Epithelial cell of esophagus (primary cell): Measurements from ENCODE around the gene CALHM6.
A peak's percentile ranks its signal among the peaks of the same experiment; 100 is the strongest.

Source experiments
- DNase-seq: peaks from one replicate; pipeline ENCODE4 v3.0.0; 2010; ENCODE audit warnings: low read depth
- H3K4me3 ChIP-seq: 2 replicates; pipeline ENCODE4 v1.5.1; 2011; ENCODE audit warnings: mild to moderate bottlenecking, low read length, control low read depth
- TF ChIP-seq, protein P1 (sequence below): IDR thresholded peaks from 2 replicates; pipeline ENCODE4 v1.5.1; 2011; ENCODE audit warnings: low read depth, mild to moderate bottlenecking, low read length, control low read depth, inconsistent platforms; ENCODE audit not compliant: insufficient read depth; ENCODE audit errors: missing control alignments

The CALHM6 gene

DNA sequence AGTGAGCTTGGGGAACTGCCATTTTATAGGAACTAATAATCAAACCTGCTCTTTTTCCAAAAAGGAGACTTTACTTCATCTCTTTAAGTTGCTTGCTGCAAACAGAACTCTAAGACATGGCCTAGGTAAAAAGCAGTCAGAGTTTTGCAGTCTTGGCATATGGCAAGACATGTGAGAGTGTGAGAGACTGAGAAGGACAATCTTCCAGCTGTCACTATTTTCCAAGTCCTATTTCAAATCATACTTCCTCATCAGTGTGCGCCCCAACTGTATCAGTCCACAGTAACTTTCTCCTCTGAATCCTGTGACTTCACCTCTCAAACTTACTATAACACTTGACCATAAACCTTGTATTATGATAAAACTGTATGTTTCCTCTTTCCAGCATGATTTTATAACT is 10.4 kb downstream of the CALHM6 start:
- TF ChIP-seq, protein P1, sequence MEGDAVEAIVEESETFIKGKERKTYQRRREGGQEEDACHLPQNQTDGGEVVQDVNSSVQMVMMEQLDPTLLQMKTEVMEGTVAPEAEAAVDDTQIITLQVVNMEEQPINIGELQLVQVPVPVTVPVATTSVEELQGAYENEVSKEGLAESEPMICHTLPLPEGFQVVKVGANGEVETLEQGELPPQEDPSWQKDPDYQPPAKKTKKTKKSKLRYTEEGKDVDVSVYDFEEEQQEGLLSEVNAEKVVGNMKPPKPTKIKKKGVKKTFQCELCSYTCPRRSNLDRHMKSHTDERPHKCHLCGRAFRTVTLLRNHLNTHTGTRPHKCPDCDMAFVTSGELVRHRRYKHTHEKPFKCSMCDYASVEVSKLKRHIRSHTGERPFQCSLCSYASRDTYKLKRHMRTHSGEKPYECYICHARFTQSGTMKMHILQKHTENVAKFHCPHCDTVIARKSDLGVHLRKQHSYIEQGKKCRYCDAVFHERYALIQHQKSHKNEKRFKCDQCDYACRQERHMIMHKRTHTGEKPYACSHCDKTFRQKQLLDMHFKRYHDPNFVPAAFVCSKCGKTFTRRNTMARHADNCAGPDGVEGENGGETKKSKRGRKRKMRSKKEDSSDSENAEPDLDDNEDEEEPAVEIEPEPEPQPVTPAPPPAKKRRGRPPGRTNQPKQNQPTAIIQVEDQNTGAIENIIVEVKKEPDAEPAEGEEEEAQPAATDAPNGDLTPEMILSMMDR: no peak
- no peak overlapping the region for H3K4me3 ChIP-seq
- no peak for DNase-seq

DNA sequence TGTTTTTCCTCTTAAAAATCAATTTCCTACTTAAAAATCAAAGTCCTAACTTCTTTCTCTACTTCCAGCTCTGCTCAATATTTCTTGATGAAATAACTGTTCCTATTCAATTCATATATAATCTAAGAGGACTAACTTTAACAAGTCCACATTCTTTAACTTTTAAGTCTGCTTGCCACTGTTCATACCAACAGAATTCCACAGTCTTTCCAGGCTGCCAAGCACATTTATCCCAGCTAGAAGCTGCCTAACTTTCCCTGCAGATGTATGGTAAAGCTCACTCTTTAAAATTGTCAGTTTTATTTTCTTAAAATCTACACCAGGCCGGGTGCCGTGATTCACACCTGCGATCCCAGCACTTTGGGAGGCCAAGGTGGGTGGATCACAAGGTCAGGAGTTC is 11.5 kb downstream of the CALHM6 start:
- no peak for DNase-seq
- TF ChIP-seq, protein P1: no peak
- H3K4me3 ChIP-seq: no peak overlapping the region

DNA sequence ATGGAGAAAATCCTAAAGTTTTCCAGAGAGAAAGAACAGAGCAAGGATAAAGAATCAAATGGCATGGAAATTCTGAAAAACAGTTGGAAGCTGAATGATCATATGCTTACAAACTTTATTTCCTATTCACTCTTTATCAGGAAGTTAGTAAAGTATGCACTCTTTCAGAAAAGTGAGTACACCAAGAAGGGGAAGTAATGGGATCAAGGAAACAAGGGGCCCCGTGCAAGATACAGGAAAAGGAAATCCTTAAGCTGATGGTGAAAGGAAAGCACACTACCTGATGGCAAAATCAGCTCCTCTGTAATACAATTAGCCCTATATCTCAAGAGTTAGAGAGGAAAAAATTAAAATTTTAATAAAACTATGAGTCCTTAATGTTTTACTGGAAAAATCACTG is 14.0 kb downstream of the CALHM6 start:
- DNase-seq: no peak
- no peak overlapping the region for H3K4me3 ChIP-seq
- TF ChIP-seq, protein P1: no peak

DNA sequence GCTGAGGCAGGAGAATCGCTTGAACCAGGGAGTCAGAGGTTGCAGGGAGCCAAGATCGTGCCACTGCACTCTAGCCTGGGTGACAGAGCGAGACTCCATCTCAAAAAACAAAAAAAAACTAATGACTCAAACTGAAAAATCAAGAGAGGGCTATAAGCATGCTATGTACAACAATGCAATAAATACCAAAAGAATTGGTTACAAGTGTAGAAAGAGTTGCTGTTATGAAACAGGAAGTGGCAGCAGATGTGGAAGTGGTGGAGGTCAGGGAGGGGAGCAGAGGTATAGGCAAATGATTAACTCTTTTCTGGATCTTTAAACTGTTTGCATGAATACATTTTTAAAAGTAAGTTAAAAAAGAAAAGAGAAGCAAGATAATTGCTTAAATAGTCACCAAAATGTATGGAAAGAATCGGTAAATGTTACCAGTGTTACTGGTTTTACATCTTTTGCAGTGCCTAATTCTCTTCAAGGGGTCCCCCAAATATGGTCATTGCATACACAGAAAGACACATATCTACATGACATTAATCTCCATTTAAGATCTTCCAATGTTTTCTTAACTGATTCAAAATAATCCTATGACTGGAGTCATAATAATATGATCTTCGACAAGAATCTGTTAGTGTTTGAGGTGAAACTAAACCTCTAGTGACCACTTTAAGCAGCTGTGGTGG is 15.0 kb downstream of the CALHM6 start:
- TF ChIP-seq, protein P1: no peak
- no peak for DNase-seq
- H3K4me3 ChIP-seq: no peak overlapping the region

DNA sequence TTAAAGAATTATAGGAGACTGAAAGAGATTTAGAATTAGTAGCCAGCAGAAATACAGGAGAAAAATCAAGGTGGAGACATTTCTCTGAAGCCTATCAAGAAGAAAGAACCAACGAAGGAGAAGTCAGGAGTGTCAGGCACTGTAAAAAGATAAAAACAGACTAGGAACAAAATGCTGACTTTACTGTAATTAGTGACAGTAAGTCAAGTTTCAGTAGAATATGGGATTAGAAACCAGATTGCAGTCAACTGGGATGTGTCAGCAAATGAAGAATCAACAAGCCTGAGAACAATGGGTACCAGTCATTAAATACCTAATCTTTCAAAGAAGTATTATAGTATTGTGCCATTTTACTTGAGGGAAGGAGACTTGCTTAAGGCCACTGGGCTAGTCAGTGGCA is 21.6 kb downstream of the CALHM6 start:
- DNase-seq: peak; percentile 10
- no peak overlapping the region for H3K4me3 ChIP-seq
- TF ChIP-seq, protein P1: no peak

DNA sequence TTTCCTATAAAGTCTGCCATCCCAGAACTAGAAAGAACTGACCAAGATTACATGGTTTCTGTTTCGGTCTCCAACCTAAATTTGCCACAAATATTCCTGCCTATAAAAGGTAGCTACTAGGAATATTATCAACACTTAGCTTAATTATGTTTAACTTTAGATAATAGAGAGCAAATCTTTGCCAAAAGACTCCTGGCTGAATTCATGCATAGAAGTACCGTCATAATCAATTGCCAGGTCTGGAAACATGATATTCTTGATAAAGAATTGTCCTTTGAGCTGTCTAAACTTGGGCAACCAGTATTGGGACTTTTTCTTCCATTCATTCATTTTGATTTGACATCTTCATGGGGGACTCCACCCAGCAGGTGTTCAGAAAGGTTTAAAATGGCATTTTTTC is 22.4 kb downstream of the CALHM6 start:
- no peak overlapping the region for H3K4me3 ChIP-seq
- DNase-seq: no peak
- TF ChIP-seq, protein P1: no peak

DNA sequence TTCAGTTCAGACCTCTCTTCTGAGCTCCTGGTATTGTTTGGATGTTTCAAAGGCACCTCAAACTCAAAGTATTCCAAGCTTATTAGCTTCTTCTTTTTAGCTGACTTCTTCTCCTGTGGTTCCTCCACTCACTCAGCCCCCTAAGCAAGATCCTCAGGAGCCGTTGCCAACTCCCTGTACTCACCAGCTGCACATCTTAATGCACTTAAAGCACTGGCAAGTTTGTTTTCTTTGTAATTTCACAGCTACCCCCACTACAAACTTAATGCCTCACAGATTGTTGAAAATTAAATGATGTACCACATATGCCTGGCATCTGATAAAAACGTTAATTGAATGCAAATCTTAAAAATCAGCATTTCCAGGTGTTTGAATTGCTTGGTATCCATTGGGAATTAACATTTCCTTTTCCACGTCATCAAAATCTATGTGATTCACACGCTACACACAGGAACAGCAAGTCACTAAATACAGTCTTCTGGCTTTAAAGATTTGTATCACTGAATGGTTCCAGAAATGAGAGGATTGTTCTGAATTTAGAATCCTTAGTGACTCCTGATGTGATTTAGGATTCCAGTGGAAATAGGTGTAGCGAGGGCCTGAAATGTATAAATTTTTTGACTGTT is 24.5 kb downstream of the CALHM6 start:
- DNase-seq: no peak

More for the DNA sequence above, 24.5 kb downstream of the CALHM6 start:
- H3K4me3 ChIP-seq: no peak overlapping the region
- TF ChIP-seq, protein P1: no peak
